IMR-90 (cell line): ENCODE results near the gene RASGRF1. TPM values are rescaled to one million over a fixed set of nuclear protein-coding genes. Genes with fewer than 3 reads are reported as not detected.

Source experiments
- ATAC-seq: fragments of 200-7000 bp; cut with Tn5 transposase; 2 replicates; pipeline ENCODE4 v1.9.1; 2020; ENCODE audit warnings: low read depth, mild to moderate bottlenecking, moderate library complexity
- BruUV-seq: library from RNA; stranded (reverse); fragments of 400-500 nt; replicated peaks from 2 replicates; lab custom pipeline; 2021; lab: Mats Ljungman, UMichigan
- CTCF ChIA-PET: fragments of 300-600 bp; formaldehyde crosslinking; extraction: SDS; loops from one replicate; lab custom pipeline; 2021; ENCODE audit warnings: antibody characterized with exemption; lab: Yijun Ruan, JAX
- POLR2A ChIA-PET: fragments of 300-600 bp; sonication (Branson Sonifier 250); formaldehyde crosslinking; loops from one replicate; lab custom pipeline; 2022; ENCODE audit warnings: antibody characterized with exemption; ENCODE audit not compliant: unreplicated experiment; lab: Charles Lee
- DNase-seq: peaks from one replicate; pipeline ENCODE4 v3.0.0; 2013
- H2AFZ ChIP-seq: replicated peaks from 2 replicates; pipeline ENCODE3; 2013; ENCODE audit warnings: low read length, mild to moderate bottlenecking; ENCODE audit not compliant: poor library complexity
- H2AK5ac ChIP-seq: 2 replicates; pipeline ENCODE4 v1.6.1; 2013; ENCODE audit warnings: low read depth, low read length, inconsistent platforms
- H2AK9ac ChIP-seq: replicated peaks from 2 replicates; pipeline ENCODE3; 2013; ENCODE audit warnings: mild to moderate bottlenecking, low read depth, low read length, moderate library complexity; ENCODE audit not compliant: poor library complexity
- H2BK120ac ChIP-seq: 2 replicates; pipeline ENCODE4 v1.6.1; 2013; ENCODE audit warnings: low read depth, low read length, inconsistent platforms
- H2BK15ac ChIP-seq: 3 replicates; pipeline ENCODE4 v1.6.1; 2013; ENCODE audit warnings: low read depth, low read length, inconsistent platforms
- H2BK20ac ChIP-seq: 2 replicates; pipeline ENCODE4 v1.6.1; 2013; ENCODE audit warnings: low read depth, mild to moderate bottlenecking, inconsistent platforms, low read length, moderate library complexity
- H2BK5ac ChIP-seq: 2 replicates; pipeline ENCODE4 v1.6.1; 2013; ENCODE audit warnings: mild to moderate bottlenecking, low read depth, low read length, inconsistent platforms; ENCODE audit not compliant: poor library complexity, severe bottlenecking
- H3K14ac ChIP-seq: replicated peaks from 2 replicates; pipeline ENCODE4 v1.6.1; 2013; ENCODE audit warnings: low read depth, low read length, inconsistent platforms
- H3K18ac ChIP-seq: 2 replicates; pipeline ENCODE4 v1.6.1; 2013; ENCODE audit warnings: low read depth, low read length, control low read depth
- H3K23ac ChIP-seq: 2 replicates; pipeline ENCODE4 v1.6.1; 2013; ENCODE audit warnings: low read depth, low read length, inconsistent platforms
- H3K27ac ChIP-seq: 2 replicates; pipeline ENCODE4 v1.5.1; 2013; ENCODE audit warnings: mild to moderate bottlenecking, control low read depth, low read length; ENCODE audit not compliant: insufficient read depth
- H3K27me3 ChIP-seq: 2 replicates; pipeline ENCODE4 v1.6.1; 2013; ENCODE audit warnings: low read length; ENCODE audit not compliant: control insufficient read depth, insufficient read depth
- H3K36me3 ChIP-seq: 2 replicates; pipeline ENCODE4 v1.6.1; 2013; ENCODE audit warnings: low read length, mixed read lengths; ENCODE audit not compliant: control insufficient read depth, insufficient read depth
- H3K4ac ChIP-seq: 2 replicates; pipeline ENCODE4 v1.6.1; 2013; ENCODE audit warnings: low read depth, low read length, inconsistent platforms
- H3K4me1 ChIP-seq: 2 replicates; pipeline ENCODE4 v1.6.1; 2013; ENCODE audit warnings: low read length, mixed read lengths; ENCODE audit not compliant: control insufficient read depth, insufficient read depth
- H3K4me2 ChIP-seq: 2 replicates; pipeline ENCODE4 v1.6.1; 2013; ENCODE audit warnings: low read depth, mild to moderate bottlenecking, control low read depth, low read length, moderate library complexity
- H3K4me3 ChIP-seq: 2 replicates; pipeline ENCODE4 v1.5.1; 2013; ENCODE audit warnings: low read depth, mild to moderate bottlenecking, control low read depth, low read length, moderate library complexity; ENCODE audit not compliant: insufficient read depth
- H3K56ac ChIP-seq: 2 replicates; pipeline ENCODE4 v1.6.1; 2013; ENCODE audit warnings: low read length, inconsistent platforms; ENCODE audit not compliant: insufficient read depth; ENCODE audit errors: extremely low read depth
- H3K79me1 ChIP-seq, 2 experiments: 2 replicates each; pipeline ENCODE4 v1.6.1; 2013; ENCODE audit warnings: low read length in 2 of 2, inconsistent platforms in 1 of 2, low read depth in 1 of 2
- H3K9ac ChIP-seq: 2 replicates; pipeline ENCODE4 v1.6.1; 2013; ENCODE audit warnings: low read depth, low read length, control low read depth
- H3K9me1 ChIP-seq: 2 replicates; pipeline ENCODE4 v1.6.1; 2013; ENCODE audit warnings: low read length, inconsistent platforms; ENCODE audit not compliant: insufficient read depth
- H3K9me3 ChIP-seq: 2 replicates; pipeline ENCODE4 v1.6.1; 2013; ENCODE audit warnings: low read length; ENCODE audit not compliant: control insufficient read depth, insufficient read depth
- H4K20me1 ChIP-seq: 2 replicates; pipeline ENCODE4 v1.6.1; 2013; ENCODE audit warnings: low read length, inconsistent platforms; ENCODE audit not compliant: insufficient read depth
- H4K5ac ChIP-seq: 2 replicates; pipeline ENCODE4 v1.6.1; 2013; ENCODE audit warnings: mild to moderate bottlenecking, low read depth, low read length, control low read depth
- H4K8ac ChIP-seq, 2 experiments: 2 replicates each; pipeline ENCODE4 v1.6.1; 2013; ENCODE audit warnings: low read depth in 2 of 2, low read length in 2 of 2, control low read depth in 1 of 2, inconsistent platforms in 1 of 2
- H4K91ac ChIP-seq: 2 replicates; pipeline ENCODE4 v1.6.1; 2013; ENCODE audit warnings: low read depth, low read length, inconsistent platforms; ENCODE audit not compliant: insufficient read depth
- BHLHE40 ChIP-seq: fragments of 150-350 bp; IDR thresholded peaks from 2 replicates; pipeline ENCODE4 v1.6.1; 2016; ENCODE audit warnings: mild to moderate bottlenecking, low read depth, low read length
- CEBPB ChIP-seq: IDR thresholded peaks from 2 replicates; pipeline ENCODE4 v1.6.1; 2012; ENCODE audit warnings: low read depth, low read length, improper control_type of control experiment
- CHD1 ChIP-seq: IDR thresholded peaks from 2 replicates; pipeline ENCODE4 v1.6.1; 2012; ENCODE audit warnings: low read depth, low read length, improper control_type of control experiment
- CTCF ChIP-seq: conservative IDR thresholded peaks from 2 replicates; pipeline ENCODE4 v1.5.1; 2012; ENCODE audit warnings: mild to moderate bottlenecking, low read depth, low read length, improper control_type of control experiment
- FOS ChIP-seq: fragments of 150-350 bp; IDR thresholded peaks from 2 replicates; pipeline ENCODE4 v1.6.1; 2016; ENCODE audit warnings: low read depth, low read length
- MAFK ChIP-seq: IDR thresholded peaks from 2 replicates; pipeline ENCODE4 v1.6.1; 2012; ENCODE audit warnings: low read depth, low read length, improper control_type of control experiment
- MAZ ChIP-seq: IDR thresholded peaks from 2 replicates; pipeline ENCODE4 v1.6.1; 2012; ENCODE audit warnings: low read depth, mild to moderate bottlenecking, low read length, improper control_type of control experiment, moderate library complexity, borderline replicate concordance
- NFE2L2 ChIP-seq: fragments of 150-350 bp; IDR thresholded peaks from 2 replicates; pipeline ENCODE4 v1.6.1; 2016; ENCODE audit warnings: low read depth, mild to moderate bottlenecking, low read length
- POLR2A ChIP-seq: IDR thresholded peaks from 2 replicates; pipeline ENCODE4 v1.6.1; 2012; ENCODE audit warnings: mild to moderate bottlenecking, low read depth, low read length
- RAD21 ChIP-seq: IDR thresholded peaks from 2 replicates; pipeline ENCODE4 v1.6.1; 2012; ENCODE audit warnings: low read length, improper control_type of control experiment
- RCOR1 ChIP-seq: IDR thresholded peaks from 2 replicates; pipeline ENCODE4 v1.6.1; 2012; ENCODE audit warnings: mild to moderate bottlenecking, low read length, improper control_type of control experiment; ENCODE audit not compliant: insufficient replicate concordance
- RFX5 ChIP-seq: IDR thresholded peaks from 2 replicates; pipeline ENCODE4 v1.8.0; 2012; ENCODE audit warnings: low read depth, mild to moderate bottlenecking, low read length, moderate library complexity
- SMC3 ChIP-seq: fragments of 150-350 bp; IDR thresholded peaks from 2 replicates; pipeline ENCODE4 v1.6.1; 2016; ENCODE audit warnings: low read depth, mild to moderate bottlenecking, antibody characterized with exemption, low read length, moderate library complexity
- USF2 ChIP-seq: fragments of 150-350 bp; IDR thresholded peaks from 2 replicates; pipeline ENCODE4 v1.6.1; 2017; ENCODE audit warnings: mild to moderate bottlenecking, antibody characterized with exemption, low read length, low read depth
- WGBS, 2 experiments: methylation state at CpG; one replicate each; pipeline versions ENCODE4 v1.1.5 to v1.1.7; 2013; ENCODE audit warnings: missing lambda C conversion rate in 2 of 2; ENCODE audit not compliant: insufficient read length in 1 of 2; ENCODE audit errors: extremely low coverage in 2 of 2; 5-methylcytosine and 5-hydroxymethylcytosine counted together
- dilution Hi-C: fragments of 300-500 bp; cut with HindIII; formaldehyde crosslinking; loops from one replicate; pipeline ENCODE4 v1.14.3; 2018; ENCODE audit warnings: low sequenced_read_pairs; ENCODE audit not compliant: unreplicated experiment
- in situ Hi-C: fragments of 300-500 bp; cut with MboI; formaldehyde crosslinking; loops from 3 replicates; pipeline ENCODE4 v1.14.3; 2019; ENCODE audit warnings: low sequenced_read_pairs, inconsistent platforms, mixed read lengths
- intact Hi-C: fragments of 100-400 bp; cut with micrococcal nuclease; formaldehyde crosslinking; loops from 2 replicates; pipeline ENCODE4 v1.10.0; 2022
- polyA plus RNA-seq, 3 experiments: library from polyadenylated mRNA; depleted of rRNA; stranded (reverse); fragments of >200 nt; gene quantifications; 2 replicates each; pipeline ENCODE4 v1.2.3, GENCODE V29; 2012; ENCODE audit warnings: low replicate concordance in 1 of 3
- total RNA-seq: library from RNA; depleted of rRNA; stranded (reverse); fragments of >200 nt; gene quantifications from 2 replicates; pipeline ENCODE4 v1.2.3, GENCODE V29; 2012

The RASGRF1 gene
- total and polyA plus RNA-seq, 2 of the 4 experiments (the other 2 are of a cell fraction), result under 0.01 to 0.15 TPM

- Histone ChIP-seq H2BK15ac (no peak overlapping the region), H3K36me3 (no peaks in the 10 kb centered on the region), H3K9ac (no peak overlapping the region), H4K91ac (no peak overlapping the region), H2BK120ac (no peak overlapping the region), H2BK20ac (no peak overlapping the region), H3K27ac (no peak overlapping the region), H3K79me1 (no peaks in the 10 kb centered on the region), H2BK5ac (no peak overlapping the region), H2AFZ (no peak overlapping the region), H4K5ac (no peak overlapping the region), H3K23ac (no peak overlapping the region), H2AK9ac (no peak overlapping the region), H2AK5ac (no peak overlapping the region), H3K4me1 (no peaks in the 10 kb centered on the region), H3K4me2 (no peak overlapping the region), H3K9me3 (no peaks in the 10 kb centered on the region), H4K20me1 (no peaks in the 10 kb centered on the region), H3K56ac (no peak overlapping the region), H3K4ac (no peak overlapping the region), H3K18ac (no peak overlapping the region), H4K8ac (no peak overlapping the region), H3K27me3 (peaks cover 16% of the 10 kb centered on the region), H3K4me3 (no peak overlapping the region), H3K14ac (no peak overlapping the region), H3K9me1 (no peaks in the 10 kb centered on the region)
- BruUV-seq, result no TSS peak
- intact Hi-C loops, result no loop called here
- no peak for ATAC-seq
- TF ChIP-seq SMC3 (no peak), USF2 (no peak), CTCF (no peak), CEBPB (no peak), MAFK (no peak), BHLHE40 (no peak), POLR2A (no peak), FOS (no peak), RAD21 (no peak), RFX5 (no peak), RCOR1 (no peak), MAZ (no peak), NFE2L2 (no peak), CHD1 (no peak)
- ChIA-PET POLR2A (no interaction called here), CTCF (no interaction called here)
- WGBS, 2 experiments, result 20% methylated on average over 2 of the region's 6 CpGs; no CpG with 5 or more reads in 1 of the 2 experiments
- in situ Hi-C loops, result no loop called here
- no peak for DNase-seq
- dilution Hi-C loops, result no loop called here
Observed at GRCh38 chr15:79066391-79067071, 24.0 kb downstream of the RASGRF1 start.
